PC-9 (cell line): ENCODE results near the gene DPPA5.
"Not testable (repeated sequence)": the region's sequence is repeated elsewhere in the genome, so short reads cannot be mapped to it uniquely, and the experiment has no call there.

Experiments used
- EZH2 ChIP-seq: fragments of 200-600 bp; sonication (generic); IDR thresholded peaks from 2 replicates; pipeline ENCODE4 v1.8.0; 2017; ENCODE audit warnings: antibody characterized with exemption, low read depth
- TF ChIP-seq, protein P1 (sequence below): fragments of 200-600 bp; sonication (generic); conservative IDR thresholded peaks from 2 replicates; pipeline ENCODE4 v1.6.1; 2017; ENCODE audit warnings: mixed run types, antibody characterized with exemption, mild to moderate bottlenecking, moderate library complexity

DNA sequence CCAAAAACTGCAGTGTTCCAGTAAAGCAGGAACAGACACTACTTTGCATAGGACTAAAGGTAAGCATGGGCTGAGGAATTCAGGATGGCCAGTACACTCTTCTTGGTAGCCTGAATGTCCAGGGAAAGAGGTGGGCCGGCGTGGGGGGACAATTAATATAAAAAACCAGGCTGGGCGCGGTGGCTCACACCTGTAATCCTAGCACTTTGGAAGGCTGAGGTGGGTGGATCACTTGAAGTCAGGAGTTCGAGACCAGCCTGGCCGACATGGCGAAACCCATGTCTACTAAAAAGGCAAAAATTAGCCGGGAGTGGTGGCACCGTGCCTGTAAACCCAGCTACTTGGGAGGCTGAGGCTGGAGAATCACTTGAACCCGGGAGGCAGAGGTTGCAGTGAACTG lies 27.5 kb upstream of the DPPA5 start:
- TF ChIP-seq, protein P1, sequence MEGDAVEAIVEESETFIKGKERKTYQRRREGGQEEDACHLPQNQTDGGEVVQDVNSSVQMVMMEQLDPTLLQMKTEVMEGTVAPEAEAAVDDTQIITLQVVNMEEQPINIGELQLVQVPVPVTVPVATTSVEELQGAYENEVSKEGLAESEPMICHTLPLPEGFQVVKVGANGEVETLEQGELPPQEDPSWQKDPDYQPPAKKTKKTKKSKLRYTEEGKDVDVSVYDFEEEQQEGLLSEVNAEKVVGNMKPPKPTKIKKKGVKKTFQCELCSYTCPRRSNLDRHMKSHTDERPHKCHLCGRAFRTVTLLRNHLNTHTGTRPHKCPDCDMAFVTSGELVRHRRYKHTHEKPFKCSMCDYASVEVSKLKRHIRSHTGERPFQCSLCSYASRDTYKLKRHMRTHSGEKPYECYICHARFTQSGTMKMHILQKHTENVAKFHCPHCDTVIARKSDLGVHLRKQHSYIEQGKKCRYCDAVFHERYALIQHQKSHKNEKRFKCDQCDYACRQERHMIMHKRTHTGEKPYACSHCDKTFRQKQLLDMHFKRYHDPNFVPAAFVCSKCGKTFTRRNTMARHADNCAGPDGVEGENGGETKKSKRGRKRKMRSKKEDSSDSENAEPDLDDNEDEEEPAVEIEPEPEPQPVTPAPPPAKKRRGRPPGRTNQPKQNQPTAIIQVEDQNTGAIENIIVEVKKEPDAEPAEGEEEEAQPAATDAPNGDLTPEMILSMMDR = not testable (repeated sequence)
- TF ChIP-seq EZH2 = not testable (repeated sequence)
